HepG2 (cell line): ENCODE results near the gene C1orf115. TPM values are rescaled to one million over a fixed set of nuclear protein-coding genes. Genes with fewer than 3 reads are reported as not detected.

ENCODE experiments used
- BRD4 ChIP-seq: sonication (generic); formaldehyde crosslinking; IDR thresholded peaks from 2 replicates; pipeline ENCODE4 v1.4.0; 2020; ENCODE audit warnings: missing genetic modification reagents
- CBX2 ChIP-seq, 2 experiments: fragments of 200-600 bp in 1 of 2; sonication (generic); formaldehyde crosslinking in 1 of 2; IDR thresholded peaks; 2 replicates each; pipeline versions ENCODE4 v1.7.0 to v1.8.1; 2018 to 2022; ENCODE audit warnings: low read depth in 2 of 2, low read length in 1 of 2, mild to moderate bottlenecking in 1 of 2, missing genetic modification reagents in 1 of 2
- CCDC6 ChIP-seq: sonication (generic); formaldehyde crosslinking; IDR thresholded peaks from 2 replicates; pipeline ENCODE4 v1.8.1; 2022; ENCODE audit warnings: mild to moderate bottlenecking, missing genetic modification reagents, moderate library complexity
- CERS6 ChIP-seq: sonication (generic); formaldehyde crosslinking; IDR thresholded peaks from 2 replicates; pipeline ENCODE4 v1.5.0; 2020; ENCODE audit warnings: missing genetic modification reagents
- CREB1 ChIP-seq, 2 experiments: fragments of 450-650 bp in 1 of 2; IDR thresholded peaks; 2 replicates each; pipeline ENCODE4 v1.6.1; 2016 to 2017; ENCODE audit warnings: control low read depth in 1 of 2, mild to moderate bottlenecking in 1 of 2, missing compliant biosample characterization in 1 of 2, missing genetic modification characterization in 1 of 2
- E2F1 ChIP-seq: sonication (generic); formaldehyde crosslinking; IDR thresholded peaks from 2 replicates; pipeline ENCODE4 v1.5.0; 2020; ENCODE audit warnings: missing genetic modification reagents
- ERF ChIP-seq: IDR thresholded peaks from 2 replicates; pipeline ENCODE4 v1.6.1; 2018; ENCODE audit warnings: missing biosample characterization, missing genetic modification reagents
- GATAD2A ChIP-seq: IDR thresholded peaks from 2 replicates; pipeline ENCODE4 v1.6.1; 2016
- KLF12 ChIP-seq: sonication (generic); formaldehyde crosslinking; IDR thresholded peaks from 2 replicates; pipeline ENCODE4 v1.4.0; 2020; ENCODE audit warnings: missing genetic modification reagents, borderline replicate concordance
- LBX2 ChIP-seq: sonication (generic); formaldehyde crosslinking; IDR thresholded peaks from 2 replicates; pipeline ENCODE4 v1.5.0; 2020; ENCODE audit warnings: missing genetic modification reagents, mild to moderate bottlenecking, borderline replicate concordance
- MAX ChIP-seq: IDR thresholded peaks from 2 replicates; pipeline ENCODE4 v1.6.1; 2012; ENCODE audit warnings: inconsistent platforms
- MXD4 ChIP-seq: IDR thresholded peaks from 2 replicates; pipeline ENCODE4 v1.6.1; 2016; ENCODE audit warnings: mild to moderate bottlenecking, missing biosample characterization, missing genetic modification reagents
- NR0B2 ChIP-seq: sonication (generic); formaldehyde crosslinking; IDR thresholded peaks from 2 replicates; pipeline ENCODE4 v1.4.0; 2020; ENCODE audit warnings: mild to moderate bottlenecking, missing genetic modification reagents
- PREB ChIP-seq: sonication (generic); formaldehyde crosslinking; IDR thresholded peaks from 2 replicates; pipeline ENCODE4 v1.4.0; 2020; ENCODE audit warnings: missing genetic modification reagents
- SALL2 ChIP-seq: sonication (generic); formaldehyde crosslinking; IDR thresholded peaks from 2 replicates; pipeline ENCODE4 v1.8.1; 2023; ENCODE audit warnings: mild to moderate bottlenecking, missing genetic modification reagents, inconsistent platforms
- SMAD1 ChIP-seq: sonication (generic); formaldehyde crosslinking; IDR thresholded peaks from 2 replicates; pipeline ENCODE4 v1.4.0; 2020; ENCODE audit warnings: missing genetic modification reagents, low read depth, mild to moderate bottlenecking, borderline replicate concordance
- SP2 ChIP-seq: sonication (generic); formaldehyde crosslinking; IDR thresholded peaks from 2 replicates; pipeline ENCODE4 v1.5.1; 2020; ENCODE audit warnings: mild to moderate bottlenecking, missing genetic modification reagents
- THRA ChIP-seq: sonication (generic); formaldehyde crosslinking; IDR thresholded peaks from 2 replicates; pipeline ENCODE4 v1.4.0; 2020; ENCODE audit warnings: missing genetic modification reagents, borderline replicate concordance
- U2AF1 ChIP-seq: fragments of 200-400 bp; formaldehyde crosslinking; optimal IDR thresholded peaks from 2 replicates; pipeline ENCODE3; 2017; ENCODE audit warnings: mild to moderate bottlenecking, low read depth, low read length
- ZMYM4 ChIP-seq: sonication (generic); formaldehyde crosslinking; IDR thresholded peaks from 2 replicates; pipeline ENCODE4 v1.8.1; 2023; ENCODE audit warnings: mild to moderate bottlenecking, missing genetic modification reagents
- ZNF225 ChIP-seq: sonication (generic); formaldehyde crosslinking; IDR thresholded peaks from 2 replicates; pipeline ENCODE4 v1.4.0; 2020; ENCODE audit warnings: mild to moderate bottlenecking, missing genetic modification reagents
- ZNF460 ChIP-seq: sonication (generic); formaldehyde crosslinking; IDR thresholded peaks from 2 replicates; pipeline ENCODE4 v1.5.1; 2020; ENCODE audit warnings: missing genetic modification reagents, mild to moderate bottlenecking, borderline replicate concordance
- ZNF558 ChIP-seq: sonication (generic); formaldehyde crosslinking; IDR thresholded peaks from 2 replicates; pipeline ENCODE4 v1.9.0; 2022; ENCODE audit warnings: mild to moderate bottlenecking, missing genetic modification reagents, borderline replicate concordance
- ZNF747 ChIP-seq: sonication (generic); formaldehyde crosslinking; IDR thresholded peaks from 2 replicates; pipeline ENCODE4 v1.8.1; 2023; ENCODE audit warnings: missing genetic modification reagents, mild to moderate bottlenecking, borderline replicate concordance
- ZNF792 ChIP-seq: IDR thresholded peaks from 2 replicates; pipeline ENCODE4 v1.6.1; 2016
- polyA plus RNA-seq, 8 experiments: library from polyadenylated mRNA; depleted of rRNA in 3 of 8; stranded (reverse) in 7 of 8; unstranded in 1 of 8; fragments of >200 nt; fragmentation: Illumina TruSeq in 4 of 8; extraction: Trizol in 4 of 8; gene quantifications; 2 replicates each; pipeline versions ENCODE4 v1.2.1 to v1.2.3, GENCODE V29; 2011 to 2016; ENCODE audit warnings: low read depth in 4 of 8, missing spikeins in 1 of 8, mixed read lengths in 1 of 8; ENCODE audit not compliant: insufficient read depth in 1 of 8
- total RNA-seq, 5 experiments: library from RNA; depleted of rRNA; stranded (reverse); fragments of >200 nt; fragmentation: Illumina TruSeq; extraction: Trizol; gene quantifications; 2 replicates each; pipeline ENCODE4 v1.2.3, GENCODE V29; 2016; ENCODE audit warnings: low read depth in 1 of 5

Gene C1orf115
- total and polyA plus RNA-seq, 2 of the 13 experiments (the other 11 are each of a cell fraction or from before 2014, with no cell fraction given) = 25.2 to 85.9 TPM

GRCh38 chr1:220733086-220733601 is 43.0 kb downstream of the C1orf115 start (continued):
- peak; percentile 36; the same call in 1 of the 2 replicates for TF ChIP-seq THRA (CRISPR knock-in tag)
- no peak for TF ChIP-seq KLF12 (CRISPR knock-in tag)
- TF ChIP-seq MXD4 (CRISPR knock-in tag) = no peak
- no peak for TF ChIP-seq CREB1 (IDR thresholded peaks at IDR 0.05)
- no peak for TF ChIP-seq CREB1 (CRISPR knock-in tag; IDR thresholded peaks at IDR 0.05)
- TF ChIP-seq ZNF558 (CRISPR knock-in tag) = no peak
- TF ChIP-seq ZMYM4 (CRISPR knock-in tag) = peak; percentile 65
- 0 out of 2 replicates have a peak, but pooled peaks have one; percentile 25 for TF ChIP-seq E2F1
- TF ChIP-seq CERS6 = no peak
- no peak for TF ChIP-seq BRD4
- no peak for TF ChIP-seq LBX2
- no peak for TF ChIP-seq CCDC6 (CRISPR knock-in tag)
- no peak for TF ChIP-seq ZNF225 (CRISPR knock-in tag)
- TF ChIP-seq SMAD1 = no peak
- TF ChIP-seq ZNF792 = no peak
- peak; percentile 50 for TF ChIP-seq ERF (CRISPR knock-in tag)
- TF ChIP-seq NR0B2 = no peak
- TF ChIP-seq MAX = no peak
- no peak for TF ChIP-seq ZNF460
- no peak for TF ChIP-seq SP2 (CRISPR knock-in tag)
- TF ChIP-seq SALL2 (CRISPR knock-in tag) = no peak
- peak; percentile 32; the same call in 1 of the 2 replicates for TF ChIP-seq GATAD2A
- no peak for TF ChIP-seq U2AF1
- TF ChIP-seq ZNF747 (CRISPR knock-in tag) = no peak
- TF ChIP-seq PREB (CRISPR knock-in tag) = no peak
- no peak for TF ChIP-seq CBX2 (IDR thresholded peaks at IDR 0.05; ENCODE audit: low read depth, low read length)
- TF ChIP-seq CBX2 (CRISPR knock-in tag; IDR thresholded peaks at IDR 0.05; ENCODE audit: low read depth) = no peak
